Stimulated activated CD8-positive, alpha-beta memory T cell treated with anti-CD3 and anti-CD28 coated beads, Interleukin-7, amount 100 ng/mL, for 24 hours (primary cell): ENCODE data around the gene KCNMA1.
"Not testable (repeated sequence)": the region's sequence is repeated elsewhere in the genome, so short reads cannot be mapped to it uniquely, and the experiment has no call there.

Experiments
- DNase-seq: peaks from one replicate; pipeline ENCODE4 v3.0.0-alpha.2; 2020; ENCODE audit warnings: low read depth

The KCNMA1 gene

GRCh38 chr10:77531441-77532001, 106.1 kb downstream of the KCNMA1 start:
- DNase-seq, result no peak

- DNase-seq, result no peak
Measured at GRCh38 chr10:77530011-77530410, 107.6 kb downstream of the KCNMA1 start.

DNA sequence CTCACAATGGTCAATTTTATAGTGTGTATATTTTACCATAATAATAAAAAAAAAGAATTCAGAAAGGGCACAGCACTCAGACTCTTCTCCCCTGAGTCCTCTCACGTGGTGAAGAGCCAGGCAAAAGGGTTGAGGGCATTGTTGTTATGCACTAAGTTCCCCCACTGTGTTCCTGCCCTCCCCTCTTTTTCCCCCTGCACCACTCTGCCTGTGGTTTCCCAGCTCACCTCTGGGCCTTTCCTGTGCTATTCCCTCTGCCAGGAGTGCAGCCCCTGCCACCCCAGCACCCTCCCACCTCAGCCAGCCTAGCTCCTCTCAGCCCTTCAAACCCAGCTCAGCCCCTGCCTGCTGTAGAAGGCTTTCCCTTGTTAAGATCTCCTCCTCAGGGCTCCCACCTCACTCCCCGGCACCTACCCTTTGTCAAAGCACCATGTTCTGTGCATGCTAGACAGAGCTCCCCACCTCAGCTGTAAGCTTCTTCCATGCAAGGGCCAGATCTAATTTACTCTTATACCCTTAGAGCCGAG, 108.5 kb downstream of the KCNMA1 start:
- DNase-seq, result no peak

DNA sequence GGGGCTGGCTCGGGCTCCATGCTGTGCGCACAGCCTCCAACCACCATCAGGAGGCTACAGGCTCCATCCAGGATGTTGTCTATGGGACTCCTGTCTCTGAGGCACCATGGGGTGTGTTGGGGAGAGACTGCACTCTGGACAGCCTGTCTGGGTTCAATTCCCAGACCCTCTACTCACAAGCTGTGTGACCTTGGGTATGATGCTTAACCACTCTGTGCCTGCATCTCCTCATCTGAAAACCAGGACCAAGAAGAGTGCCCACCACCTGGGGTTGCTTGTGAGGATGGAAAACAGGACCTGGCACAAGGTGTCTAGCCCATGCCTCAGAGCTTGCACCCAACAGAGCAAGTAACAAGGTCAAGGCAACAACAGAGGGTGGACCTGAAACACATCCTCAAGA, 109.8 kb downstream of the KCNMA1 start:
- no peak for DNase-seq

DNA sequence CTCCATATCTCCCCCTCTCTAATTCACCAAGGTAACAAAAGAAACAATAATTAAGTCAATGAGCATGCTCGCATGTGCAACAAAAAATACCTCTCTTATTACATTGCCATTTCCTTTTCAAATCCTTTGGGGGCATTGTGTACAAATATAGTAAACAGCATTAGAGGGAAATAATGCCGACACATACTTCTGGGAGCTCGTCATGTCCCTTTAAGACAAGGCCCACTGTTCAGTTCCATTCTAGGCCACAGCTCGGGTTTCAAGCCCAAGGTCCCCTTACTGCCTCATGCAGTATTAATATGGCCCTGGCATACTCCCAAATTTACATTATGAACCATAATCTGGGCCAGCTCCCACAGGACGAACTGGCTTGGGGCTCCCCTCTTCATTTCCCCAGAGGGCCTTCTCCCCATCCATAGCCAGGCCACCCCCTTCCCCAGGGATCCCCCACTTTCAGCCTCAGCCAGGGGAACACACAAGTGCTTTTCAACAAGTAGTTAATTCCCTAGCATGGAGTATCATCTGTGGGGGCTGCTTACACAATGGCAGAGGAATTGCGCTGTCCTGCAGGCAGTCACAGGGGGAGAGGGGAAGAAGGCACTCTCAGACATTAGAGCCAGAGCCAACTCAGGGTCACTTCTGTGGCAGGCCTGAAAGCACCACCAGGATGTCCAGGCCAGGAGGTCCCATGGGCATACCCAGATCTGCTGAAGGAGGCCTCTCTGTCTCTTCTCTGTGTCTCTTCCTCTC, 110.6 kb downstream of the KCNMA1 start:
- DNase-seq, result no peak

GRCh38 chr10:77524281-77524711, 113.3 kb downstream of the KCNMA1 start:
- no peak for DNase-seq

- no peak for DNase-seq
Measured at GRCh38 chr10:77522268-77522809, 115.3 kb downstream of the KCNMA1 start.

GRCh38 chr10:77520995-77521394, 116.6 kb downstream of the KCNMA1 start:
- no peak for DNase-seq

GRCh38 chr10:77520290-77520689, 117.3 kb downstream of the KCNMA1 start:
- DNase-seq, result no peak

GRCh38 chr10:77519791-77520190, 117.8 kb downstream of the KCNMA1 start:
- not testable (repeated sequence) for DNase-seq

DNA sequence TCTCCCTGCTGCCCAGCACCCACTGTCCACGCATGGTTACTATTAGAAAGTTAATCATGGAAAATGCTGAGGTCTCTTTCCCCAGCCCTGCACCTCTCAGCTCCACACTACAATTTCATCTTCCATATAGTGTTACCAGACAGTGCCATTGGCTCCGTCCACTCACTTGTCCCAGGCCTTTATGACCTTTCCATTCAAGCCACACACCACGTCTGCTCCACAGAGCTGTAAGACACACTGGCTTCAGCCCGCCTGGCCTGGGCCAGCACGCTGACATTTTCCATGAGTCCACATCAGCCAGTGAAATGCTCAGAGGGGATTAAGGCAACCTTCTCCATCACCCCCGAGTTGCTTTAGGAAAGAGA, 118.7 kb downstream of the KCNMA1 start:
- DNase-seq, result no peak

GRCh38 chr10:77518241-77518909, 119.2 kb downstream of the KCNMA1 start:
- DNase-seq, result no peak

GRCh38 chr10:77516575-77516974, 121.0 kb downstream of the KCNMA1 start:
- DNase-seq, result no peak

DNA sequence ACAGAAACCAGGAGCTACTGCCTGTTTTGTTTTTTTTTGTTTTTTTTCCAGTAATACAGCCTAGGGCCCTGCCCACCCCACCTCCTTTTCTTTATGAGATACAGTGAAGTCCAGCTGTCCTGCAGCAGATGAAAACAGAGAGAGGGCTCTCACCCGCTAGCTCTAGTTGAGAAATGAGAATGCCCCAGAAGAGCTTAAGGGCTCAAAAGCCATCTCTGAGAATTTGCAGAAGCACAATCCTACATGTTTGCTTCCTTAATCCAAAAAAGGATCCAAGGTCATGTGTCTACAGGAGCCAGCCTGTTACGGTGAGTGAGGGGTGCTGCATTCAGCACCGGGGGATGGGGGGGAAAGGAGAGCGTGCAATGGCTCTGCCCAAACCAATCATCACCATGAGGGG, 122.7 kb downstream of the KCNMA1 start:
- DNase-seq, result no peak

- DNase-seq, result no peak
Measured at GRCh38 chr10:77513781-77514331, 123.8 kb downstream of the KCNMA1 start.

DNA sequence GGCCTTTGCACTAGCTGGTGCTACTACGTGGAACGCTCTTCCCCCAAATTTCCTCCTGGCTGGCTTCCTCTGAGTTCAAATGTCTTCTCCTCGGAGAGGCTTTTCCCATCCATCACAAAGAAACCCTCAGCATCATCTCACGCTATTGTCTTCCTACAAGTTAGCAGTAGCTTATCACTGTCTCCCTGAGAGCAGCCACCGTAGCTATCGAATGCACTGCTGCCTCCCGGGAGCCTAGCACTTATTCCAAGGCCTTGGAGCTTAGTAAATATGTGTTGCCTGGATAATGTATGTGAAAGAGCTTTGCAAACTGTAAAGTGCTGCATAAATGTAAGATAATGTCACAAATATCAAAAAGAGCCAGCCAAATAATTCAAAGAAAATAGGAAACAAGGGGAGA, 124.4 kb downstream of the KCNMA1 start:
- no peak for DNase-seq

GRCh38 chr10:77512219-77512578, 125.4 kb downstream of the KCNMA1 start:
- no peak for DNase-seq

- no peak for DNase-seq
Measured at GRCh38 chr10:77511498-77512218, 126.0 kb downstream of the KCNMA1 start.

GRCh38 chr10:77510695-77511094, 126.9 kb downstream of the KCNMA1 start:
- DNase-seq, result no peak

DNA sequence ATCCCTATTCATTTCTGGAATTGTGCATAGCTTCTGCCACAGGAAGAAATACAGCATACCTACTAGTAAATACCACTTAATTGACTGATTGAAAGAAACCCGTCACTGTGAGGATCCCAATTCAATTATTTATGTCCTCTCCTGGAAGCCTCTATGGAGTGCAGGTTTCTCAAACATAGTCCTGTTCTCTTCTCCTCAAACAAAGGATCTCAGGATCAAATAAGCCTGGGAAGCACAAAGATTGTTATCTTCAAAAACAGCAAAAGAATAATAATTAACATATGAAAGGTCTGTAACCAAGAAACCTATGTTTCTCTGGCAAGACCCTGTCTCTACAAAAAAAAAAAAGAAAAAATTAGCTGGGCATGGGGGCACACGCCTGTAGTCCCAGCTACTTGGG, 127.3 kb downstream of the KCNMA1 start:
- no peak for DNase-seq

- DNase-seq, result no peak
Measured at GRCh38 chr10:77509391-77509790, 128.2 kb downstream of the KCNMA1 start.

GRCh38 chr10:77507291-77507880, 130.2 kb downstream of the KCNMA1 start:
- DNase-seq, result no peak
